NCI-H446 treated with DMSO at 0.1 percent for 48 hours (cell line): ENCODE measurements around the gene KLHL1.
"Not testable (repeated sequence)": the region's sequence is repeated elsewhere in the genome, so short reads cannot be mapped to it uniquely, and the experiment has no call there.

ENCODE experiments used
- DNase-seq: peaks from one replicate; lab custom pipeline; 2025; lab: John Stamatoyannopoulos, UW

Gene KLHL1, protein sequence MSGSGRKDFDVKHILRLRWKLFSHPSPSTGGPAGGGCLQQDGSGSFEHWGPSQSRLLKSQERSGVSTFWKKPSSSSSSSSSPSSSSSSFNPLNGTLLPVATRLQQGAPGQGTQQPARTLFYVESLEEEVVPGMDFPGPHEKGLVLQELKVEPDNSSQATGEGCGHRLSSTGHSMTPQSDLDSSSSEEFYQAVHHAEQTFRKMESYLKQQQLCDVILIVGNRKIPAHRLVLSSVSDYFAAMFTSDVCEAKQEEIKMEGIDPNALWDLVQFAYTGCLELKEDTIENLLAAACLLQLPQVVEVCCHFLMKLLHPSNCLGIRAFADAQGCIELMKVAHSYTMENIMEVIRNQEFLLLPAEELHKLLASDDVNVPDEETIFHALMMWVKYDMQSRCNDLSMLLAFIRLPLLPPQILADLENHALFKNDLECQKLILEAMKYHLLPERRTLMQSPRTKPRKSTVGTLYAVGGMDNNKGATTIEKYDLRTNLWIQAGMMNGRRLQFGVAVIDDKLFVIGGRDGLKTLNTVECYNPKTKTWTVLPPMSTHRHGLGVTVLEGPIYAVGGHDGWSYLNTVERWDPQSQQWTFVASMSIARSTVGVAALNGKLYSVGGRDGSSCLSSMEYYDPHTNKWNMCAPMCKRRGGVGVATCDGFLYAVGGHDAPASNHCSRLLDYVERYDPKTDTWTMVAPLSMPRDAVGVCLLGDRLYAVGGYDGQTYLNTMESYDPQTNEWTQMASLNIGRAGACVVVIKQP

DNA sequence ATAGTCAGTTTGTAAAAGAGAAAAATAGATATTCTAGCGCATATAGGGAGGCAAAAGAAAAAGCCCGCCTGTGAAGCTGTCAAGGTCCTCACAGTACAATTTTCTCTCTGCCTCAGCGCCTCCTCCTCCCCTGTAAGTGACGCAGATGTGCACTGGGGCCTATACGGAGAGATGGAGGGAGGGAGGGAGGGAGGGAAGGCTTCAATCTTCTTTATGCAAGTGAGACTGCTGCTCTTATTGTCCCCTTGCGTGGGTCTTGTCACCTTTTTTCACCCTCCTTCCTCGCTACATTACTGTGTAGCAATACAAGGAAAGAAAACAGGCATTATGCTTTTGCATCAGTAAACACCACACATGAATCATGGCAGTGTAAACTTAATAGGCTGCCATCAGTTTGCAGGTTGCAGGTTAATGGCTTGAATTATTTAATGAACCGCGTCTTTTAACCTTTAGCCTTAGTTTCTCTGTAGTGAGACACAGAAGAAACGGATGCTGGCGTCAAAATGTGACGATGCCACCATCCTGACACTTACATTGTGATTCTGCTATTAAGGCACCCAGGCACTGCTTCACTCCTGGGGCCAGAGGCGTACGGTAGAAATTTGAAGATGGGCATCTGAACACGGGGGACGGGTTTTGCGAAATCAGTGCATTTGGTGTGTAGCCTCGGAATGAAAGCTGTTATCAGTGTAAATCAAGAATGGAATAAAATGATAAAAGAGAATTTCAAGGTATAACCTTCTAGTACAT lies at the start of gene KLHL1:
Gene KLHL1 (minus strand): TSS at position 97 of the 750 bp plus-strand sequence. CDS start 753 bp downstream, outside the sequence.
- DNase-seq: no peak

DNA sequence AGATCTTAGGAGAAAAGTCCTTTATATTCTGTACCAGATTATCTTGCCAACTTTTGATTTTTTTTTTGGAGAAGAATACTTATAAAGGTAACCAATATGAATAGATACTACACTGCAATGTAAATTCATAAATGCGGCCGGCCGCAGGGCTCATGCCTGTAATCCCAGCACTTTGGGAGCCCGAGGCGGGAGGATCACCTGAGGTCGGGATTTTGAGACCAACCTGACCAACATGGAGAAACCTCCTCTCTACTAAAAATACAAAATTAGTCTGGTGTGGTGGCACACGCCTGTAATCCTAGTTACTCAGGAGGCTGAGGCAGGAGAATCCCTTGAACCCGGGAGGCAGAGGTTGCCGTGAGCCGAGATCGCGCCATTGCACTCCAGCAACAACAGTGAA lies 34.4 kb upstream of the KLHL1 start:
- DNase-seq: not testable (repeated sequence)

DNA sequence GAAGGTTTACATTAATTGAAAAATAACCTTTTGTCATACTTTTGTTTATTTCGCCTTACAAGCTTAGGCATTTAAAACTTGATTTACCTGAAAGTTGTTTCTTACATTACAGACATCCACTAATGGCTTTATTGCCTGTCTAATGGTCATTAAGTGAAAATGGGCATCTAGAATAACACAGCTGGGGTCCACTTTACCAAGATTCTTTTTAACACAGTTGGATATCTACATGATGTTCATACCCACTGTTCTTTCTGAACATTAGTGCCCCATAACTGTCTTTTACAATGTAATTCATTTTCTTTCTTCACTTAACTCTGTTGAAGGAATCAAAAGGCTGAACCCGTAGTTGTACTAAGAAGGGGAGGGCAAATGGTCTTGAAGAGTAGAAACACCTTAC lies 19.8 kb upstream of the KLHL1 start:
- DNase-seq: no peak

DNA sequence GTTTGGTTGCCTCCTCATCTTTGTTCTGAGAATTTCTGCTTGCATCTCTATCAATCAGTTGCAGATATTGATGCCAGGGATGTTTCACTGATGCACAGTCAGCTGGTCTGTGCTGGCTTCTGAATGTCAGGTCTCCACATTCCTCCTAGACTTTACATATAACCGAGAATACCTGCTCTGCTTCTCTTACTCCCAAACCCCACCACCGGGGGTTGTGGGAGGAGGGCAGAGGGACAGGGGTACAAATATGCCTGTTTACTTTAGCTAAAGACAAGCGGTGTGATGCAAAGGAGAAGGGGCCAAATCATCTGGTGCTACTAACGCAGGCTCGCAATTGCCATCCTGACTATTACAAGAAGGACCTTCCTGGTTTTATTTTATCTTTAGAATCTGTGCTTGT lies 17.4 kb upstream of the KLHL1 start:
- no peak for DNase-seq

DNA sequence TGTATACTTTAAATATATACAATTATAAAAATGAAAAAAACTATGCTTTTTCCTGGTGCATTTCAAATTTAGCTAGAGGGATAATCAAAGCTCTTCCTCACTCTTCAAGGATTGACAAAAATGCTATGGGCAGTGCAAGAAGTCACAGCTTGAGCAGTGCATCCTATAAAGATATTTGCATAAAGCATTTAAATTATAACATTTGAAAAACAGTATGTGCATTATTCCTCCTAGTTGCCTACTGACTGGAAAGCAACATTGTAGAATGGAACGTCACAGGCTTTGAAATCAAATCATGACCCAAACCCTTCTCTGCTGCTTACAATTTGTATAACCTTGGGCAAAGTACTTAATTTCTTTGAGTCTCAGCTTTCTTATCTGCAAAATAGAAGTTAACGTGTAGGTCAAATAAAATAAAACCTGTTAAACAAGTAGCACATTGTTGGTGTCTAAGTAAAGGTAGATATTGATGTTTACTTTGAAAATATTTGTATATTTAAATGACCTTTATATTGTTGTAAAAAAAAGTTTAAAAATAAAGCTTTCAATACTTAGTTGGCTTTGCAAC lies 9.2 kb upstream of the KLHL1 start:
- no peak for DNase-seq

DNA sequence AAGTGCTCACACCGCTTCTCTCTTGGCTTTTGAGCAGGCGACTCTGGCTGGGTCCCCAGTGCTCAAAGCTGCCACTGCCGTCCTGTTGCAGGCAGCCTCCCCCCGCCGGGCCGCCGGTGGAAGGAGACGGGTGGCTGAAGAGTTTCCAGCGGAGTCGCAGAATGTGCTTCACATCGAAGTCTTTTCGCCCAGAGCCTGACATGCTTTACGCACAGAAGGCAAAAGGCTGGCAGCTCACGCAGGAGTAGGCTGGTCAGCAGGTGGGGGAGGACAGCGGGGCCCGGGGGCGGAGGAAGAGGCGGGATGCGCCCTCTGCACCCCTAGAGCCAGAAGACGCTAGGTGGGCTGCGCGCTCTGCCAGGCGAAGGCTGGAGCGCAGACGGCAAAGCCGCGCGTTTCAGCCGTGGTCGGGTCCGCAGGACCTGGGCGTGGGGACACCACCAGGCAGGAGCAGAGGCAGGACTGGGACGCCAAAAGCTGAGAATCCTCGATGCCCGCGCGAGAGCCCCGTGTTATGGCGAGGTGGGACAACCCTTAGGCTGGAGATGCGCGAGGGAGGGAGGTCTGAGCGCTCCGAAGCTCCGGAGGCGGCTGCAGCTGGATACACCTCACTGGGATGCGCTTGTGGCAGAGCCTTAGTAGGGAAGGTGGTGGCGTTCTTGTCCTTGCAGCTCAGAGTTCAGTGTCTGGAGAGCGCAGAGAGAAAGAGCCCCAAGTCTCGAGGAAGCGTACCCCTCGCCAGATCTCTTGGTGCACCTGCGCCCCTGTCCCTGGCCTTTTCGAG lies 562 bp downstream of the KLHL1 start, which contains the start of gene ATXN8OS:
Gene ATXN8OS (plus strand): TSS at position 329 of the 784 bp plus-strand sequence.
- no peak for DNase-seq

DNA sequence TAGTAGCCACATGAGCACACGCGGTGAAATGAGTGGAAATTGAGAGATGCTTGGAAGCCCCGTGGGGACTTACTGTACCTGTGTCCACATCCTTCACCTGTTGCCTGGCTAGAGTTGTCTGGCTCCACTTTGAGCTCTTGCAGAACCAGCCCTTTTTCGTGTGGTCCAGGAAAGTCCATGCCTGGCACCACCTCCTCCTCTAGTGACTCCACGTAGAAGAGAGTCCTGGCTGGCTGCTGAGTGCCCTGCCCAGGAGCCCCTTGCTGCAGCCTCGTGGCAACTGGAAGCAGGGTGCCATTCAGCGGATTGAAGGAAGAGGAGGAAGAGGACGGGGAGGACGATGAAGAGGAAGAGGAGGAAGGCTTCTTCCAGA lies 1.1 kb downstream of the KLHL1 start:
- DNase-seq: no peak

DNA sequence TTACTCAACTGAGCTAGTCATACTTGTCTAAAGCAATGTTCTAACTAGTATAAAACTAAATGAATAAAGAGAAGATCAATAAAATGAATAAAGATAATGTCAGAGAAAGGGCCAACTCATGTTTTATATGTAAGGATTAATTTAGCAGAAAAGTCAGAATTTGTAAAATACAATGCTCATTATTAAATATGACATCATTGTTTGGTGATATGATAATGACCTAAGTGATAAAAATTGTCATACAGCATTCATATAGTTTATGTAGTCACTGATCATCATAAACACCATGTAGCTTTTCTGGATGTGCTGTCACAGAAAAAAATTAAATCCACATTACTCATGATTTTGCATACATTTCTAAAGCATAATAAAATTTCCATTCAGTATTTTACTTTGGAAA lies 3.8 kb downstream of the KLHL1 start:
- no peak for DNase-seq

DNA sequence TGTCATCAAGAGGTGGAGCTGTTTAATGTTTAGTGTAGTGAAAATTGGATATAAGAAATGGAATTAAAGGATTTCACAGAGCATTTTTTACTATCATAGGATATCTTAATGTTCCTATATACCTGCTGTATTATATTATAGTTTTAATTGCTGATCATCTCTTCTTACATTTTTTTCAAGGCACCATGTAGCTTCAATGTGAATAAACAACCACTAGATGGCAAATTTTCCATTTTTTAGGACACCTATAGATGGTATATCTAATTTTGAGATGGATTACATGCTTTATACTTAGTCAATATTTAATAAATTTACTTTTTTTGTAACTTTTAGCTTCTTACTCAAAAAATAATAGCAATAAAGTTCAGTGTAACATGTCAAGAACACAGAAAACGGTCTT lies 9.6 kb downstream of the KLHL1 start:
- DNase-seq: no peak

DNA sequence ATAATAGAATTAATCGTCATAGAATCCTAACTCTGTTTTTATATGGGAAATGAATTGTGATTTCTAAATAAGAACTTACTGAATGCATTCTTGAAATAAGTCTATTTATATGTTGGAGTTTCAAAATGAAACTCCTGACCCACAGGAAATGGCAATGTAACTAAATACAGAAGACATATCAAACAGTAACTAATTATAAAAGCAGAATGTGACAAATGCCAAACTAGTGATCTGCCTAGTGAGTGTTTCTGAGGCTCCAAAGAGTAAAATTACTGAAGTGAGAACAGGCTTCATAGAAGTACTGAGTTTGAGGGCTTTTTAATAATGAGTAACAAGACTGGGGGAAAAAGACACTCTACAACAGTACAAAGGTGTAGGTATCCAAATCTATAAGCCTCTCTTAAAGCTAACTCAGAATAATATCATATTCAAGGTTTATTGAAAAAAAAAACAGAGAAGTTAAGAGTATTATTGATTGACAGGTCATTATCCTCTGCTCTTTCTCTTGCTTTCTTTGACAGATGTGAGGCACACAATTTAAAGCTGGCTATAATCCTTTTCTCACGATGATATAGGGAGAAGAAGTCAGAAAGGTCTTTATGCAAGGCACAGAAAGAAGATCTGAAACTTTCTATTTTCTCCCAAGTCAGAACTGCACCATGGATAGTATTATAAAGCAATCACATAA lies 18.1 kb downstream of the KLHL1 start:
- no peak for DNase-seq

DNA sequence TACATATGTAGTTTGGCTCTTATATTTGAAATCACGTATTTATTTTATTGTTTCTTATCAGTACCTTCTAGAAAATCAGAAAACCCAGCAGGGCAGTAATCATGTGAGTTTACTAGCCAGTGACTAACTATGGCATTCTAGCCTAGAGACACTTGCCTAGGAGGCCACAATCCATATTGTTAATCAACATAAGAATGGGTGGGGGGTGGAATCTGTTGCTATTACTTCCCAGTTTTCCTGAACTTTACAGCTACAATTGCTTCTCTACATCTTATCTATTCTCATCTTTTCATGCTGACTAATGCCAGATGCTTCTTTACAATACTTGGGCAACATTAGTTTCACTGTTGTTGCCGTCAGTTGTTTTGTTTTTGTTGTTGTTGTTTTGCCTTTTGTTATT lies 19.3 kb downstream of the KLHL1 start:
- DNase-seq: no peak

DNA sequence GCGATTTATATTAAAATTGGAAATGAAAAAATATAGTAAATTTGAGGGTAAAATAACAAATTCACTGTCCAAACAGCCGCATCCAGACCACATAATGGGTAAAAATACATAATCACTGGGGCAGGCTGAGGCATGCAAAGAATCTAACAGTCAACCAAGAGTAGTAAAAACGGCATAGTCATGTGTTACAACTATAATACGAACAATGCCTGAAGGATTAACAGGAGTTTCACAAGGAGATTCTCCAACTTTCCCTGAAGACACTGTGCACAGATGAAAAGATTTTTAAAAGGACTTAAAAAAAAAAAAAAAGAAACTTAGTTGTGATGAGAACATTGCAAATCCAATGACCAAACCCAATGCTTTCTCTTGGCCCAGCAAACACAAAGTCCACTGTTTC lies 21.0 kb downstream of the KLHL1 start:
- DNase-seq: no peak

DNA sequence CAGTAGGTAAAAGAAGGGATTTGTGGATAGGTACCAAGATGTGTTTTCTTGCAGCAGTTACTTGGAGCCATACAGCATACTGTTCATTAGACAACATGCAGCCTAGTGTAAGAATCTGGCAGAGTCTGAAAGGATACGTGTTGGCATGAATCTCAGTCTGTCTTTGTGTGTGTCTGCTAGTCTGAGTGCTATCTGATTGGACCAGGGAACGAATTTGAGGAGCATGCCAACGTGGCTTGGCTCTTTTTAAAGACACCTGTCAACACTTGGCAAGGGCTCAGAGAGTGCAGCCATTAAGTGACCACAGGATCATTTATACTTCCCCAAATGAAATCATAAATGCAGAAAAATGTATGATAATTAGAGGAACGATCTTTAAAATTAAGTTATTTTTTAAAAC lies 28.2 kb downstream of the KLHL1 start:
- DNase-seq: peak; percentile 85

DNA sequence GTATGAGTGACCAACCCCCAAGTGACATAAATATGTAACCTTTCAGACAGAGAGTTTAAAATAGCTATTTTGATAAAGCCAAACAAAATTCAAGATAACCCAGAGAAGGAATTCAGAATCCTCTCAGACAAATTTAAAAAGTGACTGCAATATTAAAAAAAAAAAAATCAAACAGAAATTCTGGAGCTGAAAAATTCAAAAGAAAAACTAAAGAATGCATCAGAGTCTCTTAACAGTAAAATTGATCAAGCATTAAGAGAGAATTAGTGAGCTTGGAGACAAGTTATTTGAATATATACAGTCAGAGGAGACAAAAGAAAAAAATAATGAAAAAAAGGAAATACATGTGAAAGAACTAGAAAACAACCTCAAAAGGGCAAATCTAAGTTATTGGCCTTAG lies 53.7 kb downstream of the KLHL1 start:
- no peak for DNase-seq

DNA sequence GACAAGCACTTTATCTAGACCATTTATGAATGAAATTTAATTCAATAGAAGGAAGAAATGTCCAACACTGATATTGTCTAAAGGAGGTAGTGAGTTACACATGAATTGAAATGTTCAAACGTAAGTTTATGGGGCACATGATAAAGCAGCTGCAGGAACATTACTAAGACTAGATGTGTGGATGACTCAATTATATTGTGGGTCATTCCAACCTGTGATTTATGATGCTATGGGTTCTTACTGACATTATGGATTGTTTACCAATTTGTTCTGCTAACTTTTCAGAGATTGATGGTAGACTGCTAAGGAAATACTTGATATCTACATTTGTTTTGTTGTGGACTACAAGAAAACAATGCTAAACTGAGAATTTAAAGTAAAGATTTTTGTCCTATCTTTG lies 56.7 kb downstream of the KLHL1 start:
- DNase-seq: no peak

DNA sequence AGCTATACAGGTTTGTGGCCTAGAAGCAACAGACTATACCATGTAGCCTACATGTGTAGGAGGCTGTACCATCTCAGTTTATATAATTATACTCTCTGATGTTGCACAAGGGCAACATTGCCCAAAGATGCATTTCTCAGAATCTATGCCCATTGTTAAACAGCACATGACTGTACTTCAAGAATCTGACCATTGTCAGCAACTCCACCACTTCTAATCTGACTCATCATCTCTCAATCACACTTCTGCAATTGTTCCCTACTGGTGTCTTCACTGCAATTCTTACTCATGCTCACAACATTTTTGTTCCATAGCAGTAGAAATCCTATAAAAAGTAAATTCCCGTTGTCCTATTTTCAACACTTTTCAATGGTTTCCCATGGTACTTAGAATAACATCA lies 64.6 kb downstream of the KLHL1 start:
- no peak for DNase-seq

DNA sequence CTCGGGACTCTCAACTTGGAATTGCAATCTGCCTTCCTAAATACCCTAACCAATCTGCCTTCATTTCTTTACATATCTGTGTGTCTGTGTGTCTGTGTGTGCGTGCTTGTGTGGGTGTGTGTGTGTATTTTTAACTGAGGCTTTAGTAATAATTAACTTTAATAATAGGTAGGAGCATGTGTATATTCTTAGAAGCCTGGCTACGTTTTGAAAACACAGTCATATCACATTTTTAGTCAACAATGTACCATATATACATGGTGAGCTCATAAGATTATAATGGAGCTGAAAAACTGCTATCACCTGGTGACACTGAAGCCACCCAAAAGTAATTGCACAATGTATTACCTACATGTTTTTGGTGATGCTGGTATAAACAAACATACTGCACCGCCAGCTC lies 66.1 kb downstream of the KLHL1 start:
- DNase-seq: no peak

DNA sequence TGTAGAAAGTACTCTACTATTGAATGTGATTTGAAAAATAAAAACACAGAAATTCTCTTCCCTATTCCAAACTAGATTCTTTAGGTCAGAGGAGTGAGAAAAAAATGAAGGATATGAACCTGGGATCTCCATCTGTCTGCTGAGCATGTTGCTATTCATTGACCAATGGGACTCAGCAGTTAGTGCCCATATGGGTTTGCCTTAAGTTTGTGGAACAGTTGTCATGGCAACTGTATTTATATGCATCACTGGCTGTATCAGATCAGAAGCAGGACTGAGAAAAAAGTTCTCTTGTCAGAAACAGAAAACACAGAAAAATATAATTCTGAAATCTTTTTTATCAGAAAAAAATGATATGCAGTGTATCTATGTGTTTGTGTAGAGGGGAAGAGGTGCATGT lies 74.0 kb downstream of the KLHL1 start:
- DNase-seq: peak; percentile 6

DNA sequence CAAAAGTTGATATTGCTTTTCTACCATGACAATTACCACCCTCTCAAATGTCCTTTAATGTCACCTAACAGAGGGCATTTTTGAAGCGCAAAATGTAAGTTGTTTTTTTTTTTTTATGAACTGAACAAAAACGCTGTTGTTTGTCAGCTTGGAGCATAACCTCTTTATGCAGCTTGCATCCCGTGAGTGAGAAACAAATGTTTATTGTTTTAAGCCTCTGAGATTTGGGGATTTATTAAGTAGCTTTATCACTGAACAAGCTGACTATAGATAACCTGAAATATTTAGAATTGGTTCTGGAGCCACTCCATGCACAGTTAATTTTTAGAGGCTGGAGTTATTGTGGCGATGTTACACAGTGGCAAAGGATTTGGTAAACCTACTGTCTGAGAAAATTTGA lies 80.7 kb downstream of the KLHL1 start:
- no peak for DNase-seq

DNA sequence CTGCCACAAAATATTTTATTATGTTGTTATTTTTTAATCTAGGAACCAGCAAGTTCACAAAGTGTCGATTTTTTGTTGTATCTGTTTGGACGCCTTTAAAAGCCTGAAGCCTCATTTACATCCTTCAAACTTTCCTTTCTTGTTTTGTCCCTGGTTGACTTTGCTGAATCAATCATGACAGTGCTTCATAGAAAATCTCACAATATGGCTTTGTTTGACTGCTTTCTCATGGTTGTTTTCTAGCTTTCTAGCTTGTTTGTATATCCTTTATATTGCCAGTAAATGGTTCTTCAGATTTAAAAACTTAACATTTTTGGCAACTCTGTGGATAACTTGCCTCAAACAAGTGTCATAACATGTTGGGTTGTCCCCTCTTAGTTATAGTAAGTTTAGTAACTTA lies 84.7 kb downstream of the KLHL1 start:
- no peak for DNase-seq

DNA sequence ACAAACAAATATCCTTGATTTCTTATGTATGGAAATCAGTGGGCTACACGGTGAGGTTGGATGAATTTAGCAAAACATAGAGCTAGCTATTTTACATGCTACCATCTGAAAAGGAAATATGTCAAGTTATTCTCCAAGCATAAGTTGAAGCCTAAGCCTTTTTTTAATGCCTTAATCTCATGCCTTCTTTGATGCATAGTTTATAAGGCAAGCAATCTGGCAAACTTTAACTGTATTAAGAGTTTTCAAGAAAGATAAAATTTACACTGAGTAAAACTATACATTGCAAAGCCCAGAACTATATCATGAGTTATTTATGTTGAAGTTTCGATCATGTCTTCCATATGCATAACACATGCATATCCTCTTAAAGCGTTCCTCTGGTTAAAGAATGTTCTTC lies 85.6 kb downstream of the KLHL1 start:
- DNase-seq: no peak
